Measurements from ENCODE around the gene TAF8.
A peak's percentile ranks its signal among the peaks of the same experiment; 100 is the strongest.

The TAF8 gene

GRCh38 chr6:42020967-42021366, 29.4 kb upstream of the TAF8 start:
- no peaks in the 10 kb centered on the region for H3K36me3 ChIP-seq (ENCODE audit: control insufficient read depth, insufficient read depth, low read length)
- no peak for TF ChIP-seq CTCF (IDR thresholded peaks at IDR 0.05; ENCODE audit: insufficient read depth, low read length, poor library complexity, severe bottlenecking)
- H3K4me3 ChIP-seq (replicated peaks; ENCODE audit: low read depth, low read length): no peak overlapping the region
- no peak for DNase-seq (ENCODE audit: extremely low read depth, insufficient read length)
- no peaks in the 10 kb centered on the region for H3K27me3 ChIP-seq (replicated peaks; ENCODE audit: control insufficient read depth, insufficient read depth, low read length)

GRCh38 chr6:42021847-42022754, 28.2 kb upstream of the TAF8 start:
- Histone ChIP-seq H3K4me3 (replicated peaks; ENCODE audit: low read depth, low read length) (no peak overlapping the region), H3K27me3 (replicated peaks; ENCODE audit: control insufficient read depth, insufficient read depth, low read length) (no peaks in the 10 kb centered on the region), H3K36me3 (ENCODE audit: control insufficient read depth, insufficient read depth, low read length) (no peaks in the 10 kb centered on the region)
- peak; percentile 79 for DNase-seq (ENCODE audit: extremely low read depth, insufficient read length)
- no peak for TF ChIP-seq CTCF (IDR thresholded peaks at IDR 0.05; ENCODE audit: insufficient read depth, low read length, poor library complexity, severe bottlenecking)

- no peak overlapping the region for H3K4me3 ChIP-seq (replicated peaks; ENCODE audit: low read depth, low read length)
These were observed 27.5 kb upstream of the TAF8 start for GRCh38 chr6:42022755-42023384.

GRCh38 chr6:42025066-42025844, 25.1 kb upstream of the TAF8 start:
- H3K27me3 ChIP-seq (replicated peaks; ENCODE audit: control insufficient read depth, insufficient read depth, low read length): no peaks in the 10 kb centered on the region
- DNase-seq (ENCODE audit: extremely low read depth, insufficient read length): peak; percentile 88
- no peak overlapping the region for H3K4me3 ChIP-seq (replicated peaks; ENCODE audit: low read depth, low read length)
- no peaks in the 10 kb centered on the region for H3K36me3 ChIP-seq (ENCODE audit: control insufficient read depth, insufficient read depth, low read length)
- TF ChIP-seq CTCF (IDR thresholded peaks at IDR 0.05; ENCODE audit: insufficient read depth, low read length, poor library complexity, severe bottlenecking): no peak

More at GRCh38 chr6:42022755-42023384, 27.5 kb upstream of the TAF8 start:
- no peak for DNase-seq (ENCODE audit: extremely low read depth, insufficient read length)
- Histone ChIP-seq H3K27me3 (replicated peaks; ENCODE audit: control insufficient read depth, insufficient read depth, low read length) (no peaks in the 10 kb centered on the region), H3K36me3 (ENCODE audit: control insufficient read depth, insufficient read depth, low read length) (no peaks in the 10 kb centered on the region)
- TF ChIP-seq CTCF (IDR thresholded peaks at IDR 0.05; ENCODE audit: insufficient read depth, low read length, poor library complexity, severe bottlenecking): no peak

GRCh38 chr6:42025845-42026243, 24.5 kb upstream of the TAF8 start:
- Histone ChIP-seq H3K36me3 (ENCODE audit: control insufficient read depth, insufficient read depth, low read length) (no peaks in the 10 kb centered on the region), H3K4me3 (replicated peaks; ENCODE audit: low read depth, low read length) (no peak overlapping the region), H3K27me3 (replicated peaks; ENCODE audit: control insufficient read depth, insufficient read depth, low read length) (no peaks in the 10 kb centered on the region)
- no peak for DNase-seq (ENCODE audit: extremely low read depth, insufficient read length)
- TF ChIP-seq CTCF (IDR thresholded peaks at IDR 0.05; ENCODE audit: insufficient read depth, low read length, poor library complexity, severe bottlenecking): no peak
